Cardiac muscle cell (in vitro differentiated cells and primary cell): Measurements from ENCODE around the gene MAPK7. TPM values are rescaled to one million over a fixed set of nuclear protein-coding genes. Genes with fewer than 3 reads are reported as not detected.

ENCODE experiments used
- DNase-seq, 2 donors: peaks; one replicate each; pipeline versions ENCODE4 v3.0.0 to v3.0.0-alpha.2; 2010 to 2017; ENCODE audit warnings: low read depth in 1 of 2, low spot score in 1 of 2
- H3K27ac ChIP-seq: fragments of 200-600 bp; sonication (generic); 2 replicates; pipeline ENCODE4 v1.5.1; 2016
- H3K27me3 ChIP-seq: fragments of 200-600 bp; sonication (generic); 2 replicates; pipeline ENCODE4 v1.6.0; 2016; ENCODE audit warnings: control low read depth
- H3K36me3 ChIP-seq: fragments of 200-600 bp; sonication (generic); 2 replicates; pipeline ENCODE4 v1.5.1; 2016; ENCODE audit warnings: control low read depth
- H3K4me1 ChIP-seq: fragments of 200-600 bp; sonication (generic); 2 replicates; pipeline ENCODE4 v1.8.1; 2017; ENCODE audit warnings: low read depth, mild to moderate bottlenecking, mixed run types
- H3K4me3 ChIP-seq: fragments of 200-600 bp; sonication (generic); 2 replicates; pipeline ENCODE4 v1.5.1; 2016; ENCODE audit warnings: mild to moderate bottlenecking
- H3K9me3 ChIP-seq: fragments of 200-600 bp; sonication (generic); 2 replicates; pipeline ENCODE4 v1.5.1; 2017; ENCODE audit warnings: low read depth, mild to moderate bottlenecking, control low read depth
- CTCF ChIP-seq: IDR thresholded peaks from 2 replicates; pipeline ENCODE4 v1.5.1; 2012; ENCODE audit warnings: low read depth, mild to moderate bottlenecking, low read length
- polyA plus RNA-seq: library from polyadenylated mRNA; unstranded; fragments of >200 nt; fragmentation: Nextera tagmentation; extraction: Ambion mirVana; gene quantifications from 2 replicates; pipeline ENCODE4 v1.2.1, GENCODE V29; 2016
- total RNA-seq: library from RNA; depleted of rRNA; stranded (reverse); fragments of >200 nt; gene quantifications from 2 replicates; pipeline ENCODE4 v1.2.3, GENCODE V29; 2016

Gene MAPK7
- total and polyA plus RNA-seq, 2 experiments from 2014 or later, result 27.1 to 33.0 TPM

GRCh38 chr17:19362277-19363113 lies 15.8 kb upstream of the MAPK7 start, which contains the start of gene B9D1:
TSS of gene B9D1 (minus strand) at chr17:19362723. CDS start at chr17:19362569, 154 bp downstream.
- Histone ChIP-seq H3K4me1 (peaks cover 9% of the 10 kb centered on the region), H3K27ac (peak within 1 kb of the TSS; percentile 58), H3K27me3 (no peaks in the 10 kb centered on the region), H3K4me3 (peak within 1 kb of the TSS; percentile 66), H3K9me3 (no peaks in the 10 kb centered on the region), H3K36me3 (no peaks in the 10 kb centered on the region)
- peak; percentile 71 for TF ChIP-seq CTCF
- peak; percentile 92 to 95 for DNase-seq

- Histone ChIP-seq H3K9me3 (no peaks in the 10 kb centered on the region), H3K36me3 (no peaks in the 10 kb centered on the region), H3K27me3 (no peaks in the 10 kb centered on the region), H3K4me1 (peaks cover 9% of the 10 kb centered on the region), H3K27ac (no peak overlapping the region), H3K4me3 (peak overlapping the region; percentile 66)
- DNase-seq, result no peak
- TF ChIP-seq CTCF, result no peak
Measured at GRCh38 chr17:19363114-19363438, 15.2 kb upstream of the MAPK7 start.

- no peaks in the 10 kb centered on the region for H3K27me3 ChIP-seq
- H3K27ac ChIP-seq, result no peak overlapping the region
- peaks cover 9% of the 10 kb centered on the region for H3K4me1 ChIP-seq
- no peak for TF ChIP-seq CTCF
- no peak for DNase-seq
- no peaks in the 10 kb centered on the region for H3K9me3 ChIP-seq
- no peaks in the 10 kb centered on the region for H3K36me3 ChIP-seq
- no peak overlapping the region for H3K4me3 ChIP-seq
Measured at GRCh38 chr17:19363460-19364035, 14.8 kb upstream of the MAPK7 start.

GRCh38 chr17:19364699-19365498 lies 13.4 kb upstream of the MAPK7 start:
- peak in 1 of 2 donors; percentile 53 for DNase-seq
- no peak for TF ChIP-seq CTCF
- no peaks in the 10 kb centered on the region for H3K36me3 ChIP-seq
- no peaks in the 10 kb centered on the region for H3K9me3 ChIP-seq
- peaks cover 9% of the 10 kb centered on the region for H3K4me1 ChIP-seq
- H3K27ac ChIP-seq, result no peak overlapping the region
- no peaks in the 10 kb centered on the region for H3K27me3 ChIP-seq
- no peak overlapping the region for H3K4me3 ChIP-seq

GRCh38 chr17:19365499-19365817 lies 12.8 kb upstream of the MAPK7 start:
- DNase-seq, result no peak
- Histone ChIP-seq H3K4me1 (peaks cover 9% of the 10 kb centered on the region), H3K36me3 (no peaks in the 10 kb centered on the region), H3K9me3 (no peaks in the 10 kb centered on the region), H3K27ac (no peak overlapping the region), H3K4me3 (no peak overlapping the region), H3K27me3 (no peaks in the 10 kb centered on the region)
- TF ChIP-seq CTCF, result no peak
